ENCODE data around the gene PRCP.

- TF ChIP-seq TAF1 (IDR thresholded peaks at IDR 0.05; ENCODE audit: borderline replicate concordance, insufficient read depth, low read length) (no peak), REST (IDR thresholded peaks at IDR 0.05; ENCODE audit: insufficient read depth in 1 of 2, low read depth in 2 of 2, low read length in 2 of 2) (no peak)
These were observed 10.3 kb downstream of the PRCP start for GRCh38 chr11:82890002-82890341.
